H1 (cell line): ENCODE results near the gene F10. TPM values are rescaled to one million over a fixed set of nuclear protein-coding genes. Genes with fewer than 3 reads are reported as not detected.

Experiments used
- ATF3 ChIP-seq: IDR thresholded peaks from 2 replicates; pipeline ENCODE4 v1.6.1; 2011; ENCODE audit warnings: low read depth, mild to moderate bottlenecking, low read length; ENCODE audit not compliant: insufficient read depth
- CTCF ChIP-seq, 3 experiments: IDR thresholded peaks; 1 replicate in 2 of 3; 2 replicates in 1 of 3; pipeline versions ENCODE4 v1.5.1 to v1.6.1; 2011; ENCODE audit warnings: low read length in 3 of 3, mild to moderate bottlenecking in 3 of 3, inconsistent platforms in 2 of 3, low read depth in 1 of 3, moderate library complexity in 1 of 3; ENCODE audit not compliant: insufficient read depth in 1 of 3; ENCODE audit errors: control extremely low read depth in 1 of 3
- NRF1 ChIP-seq: IDR thresholded peaks from 2 replicates; pipeline ENCODE4 v1.6.1; 2011; ENCODE audit warnings: mild to moderate bottlenecking, low read depth, low read length, improper control_type of control experiment
- polyA plus RNA-seq, 7 experiments: library from polyadenylated mRNA; depleted of rRNA in 3 of 7; stranded (reverse) in 5 of 7; unstranded in 2 of 7; fragments of >200 nt in 5 of 7; fragments of 200-250 nt in 2 of 7; gene quantifications; 1 replicate in 5 of 7; 2 replicates in 1 of 7; 4 replicates in 1 of 7; pipeline versions ENCODE4 v1.2.1 to v1.2.3, GENCODE V29; 2011 to 2013; ENCODE audit warnings: missing spikeins in 2 of 7, mixed read lengths in 2 of 7
- total RNA-seq: library from RNA; stranded (reverse); fragmentation: NEBNext Ultra II Directional; extraction: Animal tissue kit (Norgen Biotek cat#: 25700); gene quantifications from 2 replicates; pipeline ENCODE4 v1.2.1, GENCODE V29; 2021

F10 gene
- total and polyA plus RNA-seq, 2 of the 8 experiments (the other 6 are each of a cell fraction or from before 2014, with no cell fraction given), result 2.0 to 4.2 TPM

GRCh38 chr13:113162783-113163685 is 40.4 kb downstream of the F10 start (continued):
- TF ChIP-seq ATF3 (no peak), NRF1 (no peak), CTCF (IDR thresholded peaks at IDR 0.05; ENCODE audit: control extremely low read depth in 1 of 3, insufficient read depth in 1 of 3, low read depth in 1 of 3, low read length in 3 of 3) (no peak)
- TF ChIP-seq, all 59 proteins: peak for 0
